ENCODE data around the gene LSM8. TPM values are rescaled to one million over a fixed set of nuclear protein-coding genes. Genes with fewer than 3 reads are reported as not detected.
"Not testable (repeated sequence)": the region's sequence is repeated elsewhere in the genome, so short reads cannot be mapped to it uniquely, and the experiment has no call there.

LSM8 gene
- total RNA-seq, 2 donors from 2014 or later, result 22.1 to 22.6 TPM

GRCh38 chr7:118194571-118194970 lies 10.6 kb downstream of the LSM8 start:
- intact Hi-C loops (cut with DNase I), result no loop called here
- ATAC-seq (no peak), DNase-seq (no peak)

GRCh38 chr7:118195837-118196474 lies 12.0 kb downstream of the LSM8 start:
- intact Hi-C loops (cut with DNase I), result no loop called here
- DNase-seq, result peak; percentile 43
- ATAC-seq, result peak; percentile 70 to 71

- no peak for DNase-seq
- intact Hi-C loops (cut with DNase I), result no loop called here
- no peak for ATAC-seq
These were observed 18.1 kb downstream of the LSM8 start for GRCh38 chr7:118202061-118202460.

- ATAC-seq (peak; percentile 93 to 97), DNase-seq (peak; percentile 82)
- intact Hi-C loops (cut with DNase I), result no loop called here
These were observed 30.3 kb downstream of the LSM8 start for GRCh38 chr7:118214051-118214832.

- ATAC-seq, result peak in 1 of 2 donors; percentile 9
- no peak for DNase-seq
- intact Hi-C loops (cut with DNase I), result no loop called here
These were observed 30.8 kb downstream of the LSM8 start for GRCh38 chr7:118214833-118215182.

GRCh38 chr7:118217210-118217619 lies 33.3 kb downstream of the LSM8 start:
- intact Hi-C loops (cut with DNase I), result no loop called here
- DNase-seq (no peak), ATAC-seq (no peak)

- intact Hi-C loops (cut with DNase I), result no loop called here
- ATAC-seq, result no peak
These were observed 34.6 kb downstream of the LSM8 start for GRCh38 chr7:118218413-118219156.

GRCh38 chr7:118219157-118219512 lies 35.2 kb downstream of the LSM8 start:
- intact Hi-C loops (cut with DNase I), result no loop called here
- DNase-seq (no peak), ATAC-seq (no peak)

More at GRCh38 chr7:118218413-118219156, 34.6 kb downstream of the LSM8 start:
- no peak for DNase-seq

- ATAC-seq (no peak), DNase-seq (no peak)
- intact Hi-C loops (cut with DNase I), result no loop called here
These were observed 36.6 kb downstream of the LSM8 start for GRCh38 chr7:118220583-118220982.

- no peak for ATAC-seq
- no peak for DNase-seq
These were observed 38.6 kb downstream of the LSM8 start for GRCh38 chr7:118222591-118222990.

GRCh38 chr7:118224521-118224920 lies 40.6 kb downstream of the LSM8 start, which contains the start of gene ANKRD7:
Gene ANKRD7, plus strand, starts transcription at chr7:118224704. Its CDS starts 127 bp downstream, at chr7:118224831.
- DNase-seq, result no peak
- no peak for ATAC-seq
- intact Hi-C loops (cut with DNase I), result no loop called here

More at GRCh38 chr7:118222591-118222990, 38.6 kb downstream of the LSM8 start:
- intact Hi-C loops (cut with DNase I), result no loop called here

GRCh38 chr7:118232837-118233236 lies 48.9 kb downstream of the LSM8 start:
- no peak for DNase-seq
- no peak for ATAC-seq
- intact Hi-C loops (cut with DNase I), result no loop called here

GRCh38 chr7:118233799-118234198 lies 49.8 kb downstream of the LSM8 start:
- intact Hi-C loops (cut with DNase I), result no loop called here
- no peak for DNase-seq

GRCh38 chr7:118239014-118239413 lies 55.0 kb downstream of the LSM8 start:
- intact Hi-C loops (cut with DNase I), result no loop called here
- DNase-seq, result no peak
- no peak for ATAC-seq

More at GRCh38 chr7:118233799-118234198, 49.8 kb downstream of the LSM8 start:
- no peak for ATAC-seq

- ATAC-seq; DNase-seq; intact Hi-C loops (cut with DNase I): not testable (repeated sequence)
These were observed 56.4 kb downstream of the LSM8 start for GRCh38 chr7:118240320-118240719.

Other genes starting within 250 kb of the LSM8 start
- gene ANKRD7, start 40.5 kb downstream of the LSM8 start, total RNA-seq, result 1 to 10 TPM in 1 of 2 donors, under 1 TPM in 1; 0.53 to 1.1 TPM

Measured in left cardiac atrium (tissue), 4 donors.